HG03457 (cell line): ENCODE data around the gene C3orf20.

Experiments
- ATAC-seq: cut with Tn5 transposase; IDR thresholded peaks from one replicate; pipeline ENCODE4 v1.9.1; 2021; ENCODE audit warnings: moderate number of reproducible peaks; ENCODE audit not compliant: unreplicated experiment

C3orf20 gene

DNA sequence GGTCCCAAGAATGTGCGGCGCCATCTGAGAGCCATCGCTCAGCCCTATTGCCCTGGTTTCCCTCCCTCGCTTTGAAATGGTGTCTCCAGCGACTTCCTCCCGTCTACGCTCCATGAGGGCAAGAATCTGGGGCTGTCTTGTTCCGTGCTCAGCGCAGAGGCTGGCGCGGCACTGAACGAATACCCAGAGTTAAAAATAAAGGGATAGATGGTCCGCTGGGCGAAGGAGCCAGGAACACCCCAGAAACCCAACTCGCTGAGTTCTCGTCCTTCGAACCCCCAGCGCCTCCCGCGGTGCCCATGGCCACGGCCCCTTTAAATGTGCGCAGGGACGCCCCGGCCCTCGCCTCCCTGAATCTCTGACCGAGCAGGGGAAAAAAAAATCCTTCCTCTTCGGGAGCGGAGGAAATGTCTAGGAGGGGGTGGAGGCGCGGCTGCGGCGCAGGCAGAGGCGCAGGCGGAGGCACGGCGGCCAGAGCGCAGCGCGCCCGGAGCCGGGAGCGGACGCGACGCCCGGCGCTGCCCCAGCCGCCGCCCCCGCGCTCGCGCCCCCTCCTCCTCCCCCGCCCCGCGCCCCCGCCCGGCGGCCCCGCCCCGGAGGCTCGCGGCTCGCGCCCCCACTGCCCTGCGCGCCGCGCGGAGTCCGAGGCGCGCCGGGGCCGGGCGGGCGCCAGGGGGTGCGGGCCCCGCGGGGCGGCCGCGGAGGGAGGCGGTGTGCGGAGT lies 135.3 kb downstream of the C3orf20 start:
- no peak for ATAC-seq

DNA sequence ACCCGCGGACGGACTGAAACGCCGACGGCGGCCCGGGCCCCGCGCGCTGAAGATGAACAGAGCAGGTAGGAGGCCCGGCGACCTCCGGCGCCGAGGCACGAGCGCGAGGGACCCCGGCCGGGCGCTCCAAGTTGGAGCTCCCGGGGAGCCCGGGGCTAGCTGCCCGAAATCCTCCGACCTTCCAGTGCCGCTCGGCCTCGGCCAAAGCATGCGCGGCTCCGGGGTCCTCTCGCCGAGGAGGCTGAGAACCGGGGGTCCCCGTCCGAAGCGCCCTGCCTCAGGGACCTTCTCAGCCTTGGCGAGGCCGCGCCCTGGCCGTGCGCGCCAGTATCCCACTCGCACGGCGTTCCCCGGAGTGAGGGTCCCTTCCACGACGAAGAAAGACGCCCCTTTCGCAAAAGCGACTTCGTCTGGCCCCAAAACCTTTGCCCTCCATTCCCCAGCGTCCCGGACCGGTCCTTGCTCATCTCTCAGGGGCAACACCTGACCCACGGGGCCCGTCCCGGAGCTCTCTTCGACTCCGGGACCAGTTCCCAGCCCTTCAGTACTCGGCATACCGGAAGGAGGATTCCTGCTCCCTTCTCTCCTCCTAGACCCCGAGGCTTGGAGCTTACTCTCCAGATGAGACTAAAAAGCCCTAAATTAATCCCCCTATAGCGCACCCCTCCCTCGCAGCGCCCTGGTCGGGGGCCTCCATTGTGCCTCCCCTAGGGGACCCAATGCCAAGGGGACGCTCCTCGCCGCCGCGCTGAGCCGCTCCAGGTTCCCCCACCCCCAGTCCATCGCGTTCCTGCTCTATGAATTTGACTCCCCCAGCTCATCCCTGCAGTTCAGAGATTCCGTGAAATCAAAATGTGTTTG lies 136.1 kb downstream of the C3orf20 start:
- no peak for ATAC-seq

DNA sequence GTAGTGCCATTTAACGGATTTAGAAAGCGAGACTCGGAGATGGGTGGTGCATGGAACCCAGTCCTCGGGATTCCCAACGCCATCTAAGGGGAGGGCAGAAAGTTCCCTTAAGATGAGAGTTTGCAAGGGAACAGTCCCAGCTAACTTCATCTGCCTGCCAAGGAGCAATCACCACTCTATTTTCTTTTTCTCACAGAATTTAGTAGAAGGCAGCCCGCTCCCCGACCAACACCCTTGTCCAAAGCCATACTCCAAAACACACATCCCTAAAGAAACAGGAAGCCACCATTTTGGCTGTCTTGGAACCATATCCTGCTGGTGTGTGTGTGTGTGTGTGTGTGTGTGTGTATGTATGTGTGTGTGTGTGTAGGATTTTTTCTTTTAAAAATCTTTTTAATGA lies 136.7 kb downstream of the C3orf20 start:
- ATAC-seq = no peak

DNA sequence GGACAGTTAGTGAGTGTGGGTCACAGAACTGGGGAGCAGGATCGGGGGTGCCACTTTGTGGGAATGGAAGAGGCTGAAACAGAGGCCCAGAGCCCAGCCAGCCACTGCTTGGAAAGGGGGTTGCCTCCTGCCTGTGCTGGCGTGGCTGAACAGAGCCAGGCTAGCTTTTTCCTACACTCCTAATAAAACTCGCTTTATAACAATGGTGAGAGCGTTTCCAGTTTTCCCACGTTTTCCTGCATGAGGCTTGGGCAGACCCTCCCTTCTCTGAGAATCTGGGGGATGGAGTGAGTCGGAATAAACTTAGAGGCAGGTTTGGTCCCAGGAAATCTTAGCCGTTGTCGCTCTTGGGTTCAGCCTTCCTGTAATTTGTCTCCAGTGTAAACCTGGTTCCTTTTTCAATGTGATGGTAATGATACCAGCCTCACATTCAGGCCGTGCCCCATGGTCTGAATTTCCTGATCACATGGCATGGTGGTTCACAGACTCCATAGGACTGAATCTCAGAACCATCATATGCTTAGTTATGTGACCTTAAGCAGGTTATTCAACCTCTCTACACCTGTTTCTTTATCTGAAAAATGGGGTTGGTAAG lies 137.4 kb downstream of the C3orf20 start:
- ATAC-seq = no peak

DNA sequence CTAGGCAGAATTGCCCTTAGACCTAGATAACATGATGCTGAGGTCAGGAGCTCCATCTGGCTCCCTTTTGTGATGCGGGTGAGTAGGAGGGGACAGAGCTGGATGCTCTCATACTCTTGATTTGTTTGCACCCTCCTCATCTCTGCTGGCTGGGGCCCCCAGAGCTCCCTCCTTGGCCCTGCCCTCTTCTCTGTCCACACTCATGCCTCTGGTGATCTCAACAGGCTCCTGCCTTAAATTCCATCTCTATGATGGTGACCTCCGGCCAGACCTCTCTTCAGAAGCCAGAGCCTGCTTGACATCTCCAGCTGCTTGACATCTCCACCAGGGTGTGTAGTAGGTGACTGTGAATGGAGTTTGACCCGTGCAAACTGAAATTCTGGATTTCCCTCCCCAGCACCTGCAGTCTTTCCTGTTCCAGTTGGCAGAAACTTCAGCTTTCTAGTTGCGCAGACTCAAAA lies 139.5 kb downstream of the C3orf20 start:
- ATAC-seq = no peak

DNA sequence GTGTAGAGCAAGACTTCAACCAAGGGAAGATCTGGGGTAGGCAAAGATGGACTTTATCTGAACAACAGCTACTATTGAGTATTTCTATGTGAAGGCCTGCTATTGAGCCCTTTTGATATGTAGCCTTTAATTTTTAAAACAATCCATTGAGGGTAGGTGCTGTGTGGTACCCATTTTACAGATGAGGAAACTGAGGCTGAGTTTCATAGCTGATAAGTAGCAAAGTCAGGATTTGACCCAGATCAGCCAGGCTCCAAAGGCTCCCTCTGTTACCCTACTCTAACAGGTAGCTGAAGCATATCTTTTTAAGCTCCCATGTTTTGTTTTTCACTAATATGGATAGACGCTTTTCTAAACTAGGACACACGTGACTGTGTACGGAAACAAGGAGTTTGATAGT lies 141.4 kb downstream of the C3orf20 start:
- ATAC-seq = no peak

DNA sequence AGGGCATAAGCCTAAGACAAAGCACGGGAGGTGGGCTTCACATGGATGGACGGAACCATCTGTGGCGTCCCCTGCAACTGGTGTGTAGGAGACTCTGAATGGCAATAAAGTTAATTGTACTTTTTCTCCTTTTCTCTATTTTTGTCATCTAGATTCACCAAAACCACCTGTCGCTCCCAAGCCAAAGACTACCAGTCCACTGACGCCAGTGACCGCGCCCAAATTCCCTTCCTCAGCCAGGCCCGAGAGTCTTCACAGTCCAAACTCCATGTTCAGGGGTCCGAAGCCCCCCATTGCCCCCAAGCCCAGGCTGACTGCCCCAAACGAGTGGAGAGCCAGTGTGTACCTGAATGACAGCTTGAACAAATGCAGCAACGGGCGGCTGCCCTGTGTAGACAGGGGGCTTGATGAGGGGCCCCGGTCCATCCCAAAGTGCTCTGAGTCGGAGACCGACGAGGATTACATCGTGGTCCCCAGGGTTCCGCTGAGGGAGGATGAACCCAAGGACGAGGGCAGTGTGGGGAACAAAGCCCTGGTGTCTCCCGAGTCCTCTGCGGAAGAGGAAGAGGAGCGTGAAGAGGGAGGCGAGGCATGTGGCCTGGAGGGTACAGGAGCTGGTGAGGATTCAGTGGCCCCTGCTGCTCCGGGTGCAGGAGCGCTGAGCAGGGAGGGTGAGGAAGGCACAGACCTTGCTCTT lies 144.0 kb downstream of the C3orf20 start, which contains the start of gene FGD5:
Gene FGD5 (plus strand): TSS at position 159 of the 697 bp plus-strand sequence. CDS start 110 bp downstream, at position 269.
- no peak for ATAC-seq

DNA sequence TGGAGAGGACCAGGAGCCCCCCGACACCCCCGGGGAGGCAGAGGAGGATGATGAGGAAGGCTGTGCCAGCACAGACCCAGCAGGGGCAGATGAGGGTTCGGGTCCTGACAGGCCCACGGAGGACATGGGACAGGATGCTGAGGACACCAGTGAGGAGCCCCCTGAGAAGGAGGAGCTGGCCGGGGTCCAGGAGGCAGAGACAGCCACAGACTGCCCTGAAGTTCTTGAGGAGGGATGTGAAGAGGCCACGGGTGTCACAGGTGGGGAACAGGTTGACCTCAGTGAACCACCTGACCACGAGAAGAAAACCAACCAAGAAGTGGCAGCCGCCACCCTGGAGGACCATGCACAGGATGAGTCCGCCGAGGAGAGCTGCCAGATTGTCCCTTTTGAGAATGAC lies 144.7 kb downstream of the C3orf20 start:
- no peak for ATAC-seq

DNA sequence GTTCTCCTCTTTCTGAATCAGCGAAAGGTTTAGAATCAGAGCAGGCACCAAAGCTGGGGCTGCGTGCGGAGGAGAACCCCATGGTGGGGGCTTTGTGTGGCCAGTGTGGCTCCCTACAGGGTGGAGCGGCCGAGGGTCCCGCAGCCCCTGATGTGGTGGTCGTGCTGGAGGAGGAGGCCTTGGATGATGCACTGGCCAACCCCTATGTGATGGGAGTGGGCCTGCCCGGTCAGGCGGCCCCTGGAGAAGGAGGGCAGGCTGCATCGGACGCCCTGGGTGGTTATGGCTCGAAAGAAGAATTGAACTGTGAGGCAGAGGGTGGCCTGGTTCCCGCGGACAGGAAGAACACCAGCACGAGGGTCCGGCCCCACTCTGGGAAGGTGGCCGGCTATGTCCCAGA lies 145.2 kb downstream of the C3orf20 start:
- no peak for ATAC-seq

DNA sequence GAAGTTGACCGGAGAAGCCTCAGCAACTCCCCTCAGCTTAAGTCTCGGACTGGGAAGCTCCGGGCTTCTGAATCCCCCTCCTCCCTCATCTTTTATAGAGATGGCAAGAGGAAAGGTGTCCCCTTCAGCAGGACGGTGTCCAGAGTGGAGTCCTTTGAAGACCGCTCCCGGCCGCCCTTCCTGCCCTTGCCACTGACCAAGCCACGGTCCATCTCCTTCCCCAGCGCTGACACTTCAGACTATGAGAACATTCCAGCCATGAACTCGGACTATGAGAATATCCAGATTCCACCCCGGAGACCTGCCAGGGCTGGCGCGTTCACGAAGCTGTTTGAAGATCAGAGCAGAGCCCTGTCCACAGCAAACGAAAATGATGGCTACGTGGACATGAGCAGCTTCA lies 146.2 kb downstream of the C3orf20 start:
- ATAC-seq = no peak

DNA sequence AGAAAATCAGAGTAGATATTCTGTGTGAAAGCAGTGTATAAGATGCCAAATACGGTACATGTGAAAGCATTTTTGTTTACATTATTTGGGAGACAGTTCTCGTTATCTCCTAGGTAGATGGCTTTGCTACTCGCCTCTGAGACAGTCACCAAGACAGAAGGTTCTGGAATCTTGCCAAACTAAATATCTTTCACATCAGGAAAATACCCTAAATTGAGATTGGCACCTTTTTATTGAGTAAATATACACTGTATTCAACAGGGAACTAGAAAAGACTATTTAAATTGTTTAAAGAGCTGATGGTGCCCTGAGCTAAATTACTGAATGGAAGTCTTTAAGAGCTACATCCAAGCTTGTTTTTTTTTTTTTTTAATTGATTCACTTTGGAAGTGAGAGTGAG lies 147.2 kb downstream of the C3orf20 start:
- no peak for ATAC-seq
